Kidney (tissue), 14 donors: ENCODE data around the gene KCNQ2. TPM values are rescaled to one million over a fixed set of nuclear protein-coding genes. Genes with fewer than 3 reads are reported as not detected.

Experiments
- DNase-seq, 5 donors: peaks; one replicate each; pipeline ENCODE4 v3.0.0-alpha.2; 2013 to 2020
- FAIRE-seq: peaks from 2 replicates; lab custom pipeline; 2012; peaks lifted over from hg19 to GRCh38; lab: Jason Lieb, UNC
- H3K27ac ChIP-seq, 2 donors: one replicate each; pipeline ENCODE4 v1.7.0; 2013; ENCODE audit warnings: low read depth in 2 of 2, low read length in 2 of 2, inconsistent platforms in 1 of 2
- H3K27me3 ChIP-seq: one replicate; pipeline ENCODE4 v1.7.1; 2013; ENCODE audit warnings: low read length, inconsistent platforms; ENCODE audit not compliant: control insufficient read depth, insufficient read depth
- H3K36me3 ChIP-seq, 3 donors: one replicate each; pipeline versions ENCODE4 v1.7.0 to v1.7.1; 2013; ENCODE audit warnings: low read length in 3 of 3, control low read depth in 1 of 3, inconsistent platforms in 1 of 3; ENCODE audit not compliant: insufficient read depth in 3 of 3, control insufficient read depth in 2 of 3
- H3K4me1 ChIP-seq, 3 donors: one replicate each; pipeline versions ENCODE4 v1.7.0 to v1.7.1; 2013; ENCODE audit warnings: low read length in 3 of 3, inconsistent platforms in 1 of 3, low read depth in 1 of 3; ENCODE audit not compliant: control insufficient read depth in 2 of 3, insufficient read depth in 2 of 3
- H3K4me3 ChIP-seq, 3 donors: one replicate each; pipeline versions ENCODE4 v1.7.0 to v1.8.1; 2013; ENCODE audit warnings: low read length in 3 of 3, control low read depth in 1 of 3, inconsistent platforms in 1 of 3
- H3K9ac ChIP-seq, 3 donors: one replicate each; pipeline versions ENCODE4 v1.7.0 to v1.7.1; 2013; ENCODE audit warnings: low read length in 3 of 3, control low read depth in 1 of 3, inconsistent platforms in 1 of 3
- H3K9me3 ChIP-seq, 3 donors: one replicate each; pipeline versions ENCODE4 v1.7.0 to v1.7.1; 2013; ENCODE audit warnings: low read length in 3 of 3, control low read depth in 1 of 3, inconsistent platforms in 1 of 3; ENCODE audit not compliant: control insufficient read depth in 2 of 3, insufficient read depth in 1 of 3
- intact Hi-C: fragments of 100-400 bp; cut with DNase I; formaldehyde crosslinking; loops from one replicate; pipeline ENCODE4 v1.11.1; 2022
- polyA plus RNA-seq: library from polyadenylated mRNA; stranded (reverse); fragments of 350-450 nt; fragmentation: Illumina TruSeq; extraction: RNeasy Lipid Tissue Mini Kit (QIAGEN cat#74804); gene quantifications from one replicate; pipeline ENCODE4 v1.2.3, GENCODE V29; 2014; ENCODE audit warnings: low read depth, low replicate concordance; ENCODE audit not compliant: insufficient read depth
- total RNA-seq: library from RNA; stranded (reverse); fragmentation: NEBNext Ultra II Directional; extraction: Animal tissue kit (Norgen Biotek cat#: 25700); gene quantifications from one replicate; pipeline ENCODE4 v1.2.1, GENCODE V29; 2021
- TF ChIP-seq, protein P1 (sequence below): IDR thresholded peaks from 3 replicates; pipeline ENCODE4 v1.5.1; 2012; ENCODE audit warnings: mild to moderate bottlenecking, moderate library complexity, borderline replicate concordance; ENCODE audit not compliant: insufficient read depth; ENCODE audit errors: extremely low read depth
- donor health status: control.
- donor health status: control.
- donor health status: control.
- donor health status: control.
- donor health status: control.
- donor health status: DM: yes; HTN: yes; CAD: no.
- donor health status: Normal renal cell carcinoma (clear cell type).

The KCNQ2 gene
- total and polyA plus RNA-seq, 2 donors from 2014 or later: 2.2 TPM; not detected in 1

DNA sequence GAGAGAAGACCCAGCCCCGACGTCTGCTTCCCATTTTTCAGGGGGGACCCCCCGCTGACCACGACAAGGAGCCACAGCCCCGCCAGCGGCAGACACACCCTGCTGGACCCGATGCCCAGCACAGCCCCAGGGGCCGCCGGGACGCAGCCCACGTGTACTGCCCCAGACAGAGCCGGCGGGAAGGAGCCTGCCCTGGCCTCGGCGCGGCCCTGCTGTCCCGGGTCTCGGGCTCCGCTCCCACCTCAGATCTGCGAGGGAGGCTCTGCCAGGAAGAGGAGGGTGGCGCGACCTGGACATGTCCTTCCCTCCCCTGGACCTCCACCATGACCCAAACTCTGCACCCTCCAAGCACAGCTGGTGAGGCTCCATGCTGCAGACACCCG is 54.7 kb downstream of the KCNQ2 start:
- H3K27me3 ChIP-seq: no peaks in the 10 kb centered on the region

DNA sequence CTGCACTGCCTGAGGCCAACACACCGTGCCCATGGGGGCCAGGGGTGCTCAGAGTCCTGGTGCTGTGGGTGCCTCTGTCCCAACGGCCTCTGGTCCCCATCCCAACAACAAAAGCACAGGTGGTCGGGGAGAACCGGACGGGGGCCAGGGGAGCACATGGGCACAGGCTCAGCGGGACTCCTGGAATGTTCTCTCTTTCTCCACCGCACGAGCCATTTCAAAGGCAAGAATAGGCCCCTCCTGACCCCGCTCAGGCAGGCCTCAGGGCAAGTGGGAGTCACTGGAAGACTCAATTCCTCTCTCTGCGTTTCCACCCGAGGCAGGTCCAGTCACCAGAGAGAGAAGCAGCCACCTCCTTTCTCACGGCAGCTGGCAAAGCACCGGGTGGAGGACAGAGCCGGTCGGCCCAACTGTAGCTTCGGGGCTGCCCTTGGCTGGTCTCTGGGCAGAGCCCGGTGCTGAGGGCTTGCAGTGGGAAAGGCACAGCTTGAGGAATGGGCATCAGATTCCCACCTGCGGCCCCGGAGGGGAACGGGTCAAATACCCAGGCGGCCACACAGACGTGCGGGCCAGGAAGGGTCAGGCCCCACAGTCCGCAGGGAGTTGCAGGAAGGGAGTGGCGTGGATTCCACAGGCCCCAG is 55.2 kb downstream of the KCNQ2 start:
- no peaks in the 10 kb centered on the region for H3K27me3 ChIP-seq
- H3K27ac ChIP-seq: no peak overlapping the region
- FAIRE-seq (no peak), DNase-seq (peak in 1 of 5 donors; percentile 16)
- TF ChIP-seq, protein P1, sequence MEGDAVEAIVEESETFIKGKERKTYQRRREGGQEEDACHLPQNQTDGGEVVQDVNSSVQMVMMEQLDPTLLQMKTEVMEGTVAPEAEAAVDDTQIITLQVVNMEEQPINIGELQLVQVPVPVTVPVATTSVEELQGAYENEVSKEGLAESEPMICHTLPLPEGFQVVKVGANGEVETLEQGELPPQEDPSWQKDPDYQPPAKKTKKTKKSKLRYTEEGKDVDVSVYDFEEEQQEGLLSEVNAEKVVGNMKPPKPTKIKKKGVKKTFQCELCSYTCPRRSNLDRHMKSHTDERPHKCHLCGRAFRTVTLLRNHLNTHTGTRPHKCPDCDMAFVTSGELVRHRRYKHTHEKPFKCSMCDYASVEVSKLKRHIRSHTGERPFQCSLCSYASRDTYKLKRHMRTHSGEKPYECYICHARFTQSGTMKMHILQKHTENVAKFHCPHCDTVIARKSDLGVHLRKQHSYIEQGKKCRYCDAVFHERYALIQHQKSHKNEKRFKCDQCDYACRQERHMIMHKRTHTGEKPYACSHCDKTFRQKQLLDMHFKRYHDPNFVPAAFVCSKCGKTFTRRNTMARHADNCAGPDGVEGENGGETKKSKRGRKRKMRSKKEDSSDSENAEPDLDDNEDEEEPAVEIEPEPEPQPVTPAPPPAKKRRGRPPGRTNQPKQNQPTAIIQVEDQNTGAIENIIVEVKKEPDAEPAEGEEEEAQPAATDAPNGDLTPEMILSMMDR: no peak
- H3K36me3 ChIP-seq: no peaks in the 10 kb centered on the region
- intact Hi-C loops: no loop called here
- no peaks in the 10 kb centered on the region for H3K4me1 ChIP-seq
- no peak overlapping the region for H3K4me3 ChIP-seq
- no peak overlapping the region for H3K9ac ChIP-seq
- H3K9me3 ChIP-seq: no peaks in the 10 kb centered on the region

More for the DNA sequence above, 54.7 kb downstream of the KCNQ2 start:
- DNase-seq (peak in 1 of 5 donors; percentile 15), FAIRE-seq (no peak)
- TF ChIP-seq, protein P1: no peak
- intact Hi-C loops: no loop called here
- H3K4me1 ChIP-seq: no peaks in the 10 kb centered on the region
- no peak overlapping the region for H3K4me3 ChIP-seq
- no peak overlapping the region for H3K9ac ChIP-seq
- H3K36me3 ChIP-seq: no peaks in the 10 kb centered on the region
- H3K27ac ChIP-seq: no peak overlapping the region
- no peaks in the 10 kb centered on the region for H3K9me3 ChIP-seq

- TF ChIP-seq, protein P1: no peak
- no peak for DNase-seq
- Histone ChIP-seq H3K9me3 (no peaks in the 10 kb centered on the region), H3K4me1 (no peaks in the 10 kb centered on the region), H3K27ac (no peak overlapping the region), H3K9ac (no peak overlapping the region), H3K27me3 (no peaks in the 10 kb centered on the region), H3K4me3 (no peak overlapping the region), H3K36me3 (no peaks in the 10 kb centered on the region)
- FAIRE-seq: no peak
- intact Hi-C loops: no loop called here
These were observed 55.8 kb downstream of the KCNQ2 start for GRCh38 chr20:63416631-63417030.
